MM.1S (cell line): ENCODE results near the gene SIN3A.

Experiments
- EZH2 ChIP-seq: fragments of 300-600 bp; sonication (generic); optimal IDR thresholded peaks from 2 replicates; pipeline ENCODE3; 2017; ENCODE audit warnings: low read depth, mild to moderate bottlenecking, antibody characterized with exemption, low read length, mixed read lengths
- TF ChIP-seq, protein P1 (sequence below): fragments of 300-600 bp; sonication (generic); IDR thresholded peaks from 2 replicates; pipeline ENCODE4 v1.5.1; 2016; ENCODE audit warnings: antibody characterized with exemption, low read length, mixed read lengths

DNA sequence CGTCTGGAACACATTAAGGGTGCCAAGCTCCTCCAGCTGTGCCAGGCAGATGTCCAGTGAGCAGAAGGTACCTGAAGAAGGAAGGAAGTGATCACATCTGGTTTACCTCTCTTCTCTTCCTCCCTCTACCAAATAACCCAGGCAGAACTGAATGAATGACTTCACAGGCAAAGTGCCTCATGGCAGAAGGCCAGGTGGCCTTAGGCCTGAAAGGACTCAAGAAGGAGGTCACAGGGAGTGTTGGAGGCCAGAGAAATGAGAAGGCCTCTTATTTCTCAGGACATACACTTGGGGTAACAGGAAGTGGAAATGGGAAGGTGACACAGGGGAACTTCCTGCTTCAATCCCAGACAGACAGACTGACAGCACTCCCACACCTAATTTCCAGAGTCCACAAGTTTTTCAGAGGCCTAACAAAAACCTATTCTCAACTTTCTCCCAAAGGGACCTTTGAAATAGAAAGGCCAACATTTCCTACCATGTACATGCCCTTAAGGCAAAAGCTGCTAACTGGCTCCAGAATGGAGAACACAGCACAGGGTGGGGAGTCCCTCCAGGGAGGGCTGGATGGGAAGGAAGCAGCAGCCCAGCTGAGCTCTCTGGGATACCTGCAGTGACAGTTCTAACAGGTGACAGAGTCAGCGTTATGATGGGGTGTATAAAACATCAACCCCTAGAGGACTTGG, 17.6 kb upstream of the SIN3A start:
- no peak for TF ChIP-seq EZH2
- TF ChIP-seq, protein P1, sequence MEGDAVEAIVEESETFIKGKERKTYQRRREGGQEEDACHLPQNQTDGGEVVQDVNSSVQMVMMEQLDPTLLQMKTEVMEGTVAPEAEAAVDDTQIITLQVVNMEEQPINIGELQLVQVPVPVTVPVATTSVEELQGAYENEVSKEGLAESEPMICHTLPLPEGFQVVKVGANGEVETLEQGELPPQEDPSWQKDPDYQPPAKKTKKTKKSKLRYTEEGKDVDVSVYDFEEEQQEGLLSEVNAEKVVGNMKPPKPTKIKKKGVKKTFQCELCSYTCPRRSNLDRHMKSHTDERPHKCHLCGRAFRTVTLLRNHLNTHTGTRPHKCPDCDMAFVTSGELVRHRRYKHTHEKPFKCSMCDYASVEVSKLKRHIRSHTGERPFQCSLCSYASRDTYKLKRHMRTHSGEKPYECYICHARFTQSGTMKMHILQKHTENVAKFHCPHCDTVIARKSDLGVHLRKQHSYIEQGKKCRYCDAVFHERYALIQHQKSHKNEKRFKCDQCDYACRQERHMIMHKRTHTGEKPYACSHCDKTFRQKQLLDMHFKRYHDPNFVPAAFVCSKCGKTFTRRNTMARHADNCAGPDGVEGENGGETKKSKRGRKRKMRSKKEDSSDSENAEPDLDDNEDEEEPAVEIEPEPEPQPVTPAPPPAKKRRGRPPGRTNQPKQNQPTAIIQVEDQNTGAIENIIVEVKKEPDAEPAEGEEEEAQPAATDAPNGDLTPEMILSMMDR, result no peak
